PC-9 (cell line): ENCODE results near the gene ZCCHC7. TPM values are rescaled to one million over a fixed set of nuclear protein-coding genes. Genes with fewer than 3 reads are reported as not detected.

Experiments
- BruUV-seq: library from RNA; stranded (reverse); fragments of 400-500 nt; replicated peaks from 2 replicates; lab custom pipeline; 2021; lab: Mats Ljungman, UMichigan
- CTCF ChIA-PET: fragments of 300-600 bp; sonication (Branson Sonifier 250); formaldehyde crosslinking; loops from one replicate; lab custom pipeline; 2022; ENCODE audit warnings: antibody characterized with exemption; lab: Charles Lee
- POLR2A ChIA-PET: fragments of 300-600 bp; sonication (Branson Sonifier 250); formaldehyde crosslinking; loops from one replicate; lab custom pipeline; 2022; ENCODE audit warnings: antibody characterized with exemption; ENCODE audit not compliant: unreplicated experiment; lab: Charles Lee
- DNase-seq, 2 experiments: peaks; one replicate each; pipeline versions ENCODE4 v3.0.0 to v3.0.0-alpha.2; 2015 to 2022; ENCODE audit warnings: mixed read lengths in 1 of 2
- H2AFZ ChIP-seq: fragments of 200-600 bp; sonication (generic); 2 replicates; pipeline ENCODE4 v1.8.1; 2017; ENCODE audit warnings: antibody characterized with exemption
- H3F3A ChIP-seq: fragments of 200-600 bp; sonication (generic); 2 replicates; pipeline ENCODE4 v1.8.1; 2017; ENCODE audit warnings: antibody characterized with exemption, mild to moderate bottlenecking, low read depth; ENCODE audit not compliant: insufficient read depth
- H3K27ac ChIP-seq: fragments of 200-600 bp; sonication (generic); 2 replicates; pipeline ENCODE4 v1.6.1; 2016; ENCODE audit warnings: mixed run types
- H3K27me3 ChIP-seq: fragments of 200-600 bp; sonication (generic); 2 replicates; pipeline ENCODE4 v1.6.1; 2016; ENCODE audit warnings: low read depth, mixed run types; ENCODE audit not compliant: insufficient read depth
- H3K36me3 ChIP-seq: fragments of 200-600 bp; sonication (generic); 2 replicates; pipeline ENCODE4 v1.6.1; 2016; ENCODE audit warnings: low read depth, mixed run types
- H3K4me1 ChIP-seq: fragments of 200-600 bp; sonication (generic); replicated peaks from 2 replicates; pipeline ENCODE4 v1.6.1; 2016; ENCODE audit warnings: mixed run types; ENCODE audit not compliant: insufficient read depth
- H3K4me2 ChIP-seq: fragments of 200-600 bp; sonication (generic); 2 replicates; pipeline ENCODE4 v1.6.1; 2017; ENCODE audit warnings: mixed run types
- H3K4me3 ChIP-seq: fragments of 200-600 bp; sonication (generic); 2 replicates; pipeline ENCODE4 v1.6.1; 2016; ENCODE audit warnings: mixed run types
- H3K79me2 ChIP-seq: fragments of 200-600 bp; sonication (generic); 2 replicates; pipeline ENCODE4 v1.6.1; 2017; ENCODE audit warnings: low read depth, mixed run types
- H3K9me2 ChIP-seq: fragments of 200-600 bp; sonication (generic); 2 replicates; pipeline ENCODE4 v1.8.1; 2017; ENCODE audit warnings: mild to moderate bottlenecking; ENCODE audit not compliant: insufficient read depth
- H3K9me3 ChIP-seq: fragments of 200-600 bp; sonication (generic); 2 replicates; pipeline ENCODE4 v1.8.1; 2016; ENCODE audit warnings: low read depth; ENCODE audit not compliant: insufficient read depth
- H4K20me1 ChIP-seq: fragments of 200-600 bp; sonication (generic); 2 replicates; pipeline ENCODE4 v1.8.1; 2017; ENCODE audit not compliant: insufficient read depth
- CTCF ChIP-seq: fragments of 200-600 bp; sonication (generic); conservative IDR thresholded peaks from 2 replicates; pipeline ENCODE4 v1.6.1; 2017; ENCODE audit warnings: mixed run types, antibody characterized with exemption, mild to moderate bottlenecking, moderate library complexity
- EZH2 ChIP-seq: fragments of 200-600 bp; sonication (generic); IDR thresholded peaks from 2 replicates; pipeline ENCODE4 v1.8.0; 2017; ENCODE audit warnings: antibody characterized with exemption, low read depth
- intact Hi-C: fragments of 100-400 bp; cut with micrococcal nuclease; formaldehyde crosslinking; loops from one replicate; pipeline ENCODE4 v1.10.0; 2022; ENCODE audit not compliant: unreplicated experiment
- total RNA-seq: library from RNA; stranded (reverse); gene quantifications from 2 replicates; pipeline ENCODE4 v1.2.3, GENCODE V29; 2021

Gene ZCCHC7
- total RNA-seq, 1 experiment from 2014 or later = 15.9 TPM

GRCh38 chr9:37149666-37150308 lies 29.4 kb downstream of the ZCCHC7 start:
- no peak overlapping the region for H3K4me3 ChIP-seq
- intact Hi-C loops = no loop called here
- H3K27me3 ChIP-seq = no peaks in the 10 kb centered on the region
- H3K36me3 ChIP-seq = no peaks in the 10 kb centered on the region
- no peak for DNase-seq
- no peak overlapping the region for H3K4me2 ChIP-seq
- no peaks in the 10 kb centered on the region for H3F3A ChIP-seq
- no TSS peak for BruUV-seq
- TF ChIP-seq CTCF (no peak), EZH2 (no peak)
- H3K9me3 ChIP-seq = no peaks in the 10 kb centered on the region
- ChIA-PET CTCF (no interaction called here), POLR2A (no interaction called here)
- H3K79me2 ChIP-seq = no peaks in the 10 kb centered on the region
- no peaks in the 10 kb centered on the region for H4K20me1 ChIP-seq
- no peak overlapping the region for H3K27ac ChIP-seq
- H2AFZ ChIP-seq = no peak overlapping the region
- H3K9me2 ChIP-seq = no peaks in the 10 kb centered on the region
- no peaks in the 10 kb centered on the region for H3K4me1 ChIP-seq

GRCh38 chr9:37150415-37150814 lies 30.0 kb downstream of the ZCCHC7 start:
- CTCF ChIA-PET = no interaction called here
- no TSS peak for BruUV-seq

GRCh38 chr9:37151812-37152211 lies 31.4 kb downstream of the ZCCHC7 start:
- TF ChIP-seq EZH2 = no peak
- TF ChIP-seq CTCF = no peak
- intact Hi-C loops = no loop called here
- Histone ChIP-seq H2AFZ (no peak overlapping the region), H3K9me2 (no peaks in the 10 kb centered on the region), H3K4me3 (no peak overlapping the region), H4K20me1 (no peaks in the 10 kb centered on the region), H3K36me3 (no peaks in the 10 kb centered on the region), H3K4me1 (no peaks in the 10 kb centered on the region), H3K27me3 (no peaks in the 10 kb centered on the region), H3K79me2 (no peaks in the 10 kb centered on the region), H3K4me2 (no peak overlapping the region), H3F3A (no peaks in the 10 kb centered on the region), H3K27ac (no peak overlapping the region), H3K9me3 (no peaks in the 10 kb centered on the region)
- no TSS peak for BruUV-seq
- CTCF ChIA-PET = no interaction called here
- no peak for DNase-seq
- POLR2A ChIA-PET = no interaction called here

More at GRCh38 chr9:37150415-37150814, 30.0 kb downstream of the ZCCHC7 start:
- H3K27me3 ChIP-seq = no peaks in the 10 kb centered on the region
- no peak for DNase-seq
- no peaks in the 10 kb centered on the region for H3K4me1 ChIP-seq
- no peaks in the 10 kb centered on the region for H3K9me3 ChIP-seq
- no peak overlapping the region for H2AFZ ChIP-seq
- H3K36me3 ChIP-seq = no peaks in the 10 kb centered on the region
- H3K27ac ChIP-seq = no peak overlapping the region
- no peaks in the 10 kb centered on the region for H3F3A ChIP-seq
- no peaks in the 10 kb centered on the region for H3K9me2 ChIP-seq
- POLR2A ChIA-PET = no interaction called here
- H3K4me2 ChIP-seq = no peak overlapping the region
- TF ChIP-seq CTCF = no peak
- TF ChIP-seq EZH2 = no peak
- intact Hi-C loops = no loop called here
- H4K20me1 ChIP-seq = no peaks in the 10 kb centered on the region
- no peaks in the 10 kb centered on the region for H3K79me2 ChIP-seq
- no peak overlapping the region for H3K4me3 ChIP-seq
